IPS DF 6.9 (cell line): Measurements from ENCODE around the gene DDX4.

Experiments
- DNase-seq: peaks from one replicate; pipeline ENCODE4 v3.0.0-alpha.2; 2013; ENCODE audit warnings: low read depth, low spot score
- H3K27ac ChIP-seq: one replicate; pipeline ENCODE4 v1.5.1; 2013; ENCODE audit warnings: low read length, control low read depth
- H3K27me3 ChIP-seq: 2 replicates; pipeline ENCODE4 v1.6.1; 2013; ENCODE audit warnings: mild to moderate bottlenecking, low read length; ENCODE audit not compliant: control insufficient read depth, insufficient read depth
- H3K36me3 ChIP-seq: 2 replicates; pipeline ENCODE4 v1.6.1; 2013; ENCODE audit warnings: low read length; ENCODE audit not compliant: control insufficient read depth, insufficient read depth
- H3K4me1 ChIP-seq: 2 replicates; pipeline ENCODE4 v1.6.1; 2013; ENCODE audit warnings: low read length; ENCODE audit not compliant: control insufficient read depth, insufficient read depth
- H3K4me3 ChIP-seq: 2 replicates; pipeline ENCODE4 v1.5.1; 2013; ENCODE audit warnings: mild to moderate bottlenecking, low read length
- H3K9me3 ChIP-seq: 2 replicates; pipeline ENCODE4 v1.6.1; 2013; ENCODE audit warnings: low read length, inconsistent platforms; ENCODE audit not compliant: control insufficient read depth, insufficient read depth
- WGBS: extraction: QIAGEN DNeasy Blood & Tissue Kit; methylation state at CpG from one replicate; pipeline ENCODE4 v1.1.7; 2013; ENCODE audit warnings: mixed read lengths, missing lambda C conversion rate; ENCODE audit not compliant: insufficient read length, insufficient coverage; 5-methylcytosine and 5-hydroxymethylcytosine counted together

The DDX4 gene

GRCh38 chr5:55851675-55851979 lies 113.8 kb downstream of the DDX4 start:
- no peaks in the 10 kb centered on the region for H3K4me1 ChIP-seq
- H3K27me3 ChIP-seq = no peaks in the 10 kb centered on the region
- H3K27ac ChIP-seq = no peak overlapping the region
- no CpG with 5 or more reads among the region's 2 CpGs for WGBS
- H3K9me3 ChIP-seq = no peaks in the 10 kb centered on the region
- DNase-seq = no peak
- no peak overlapping the region for H3K4me3 ChIP-seq
- H3K36me3 ChIP-seq = no peaks in the 10 kb centered on the region

GRCh38 chr5:55852503-55852902 lies 114.6 kb downstream of the DDX4 start:
- no peak for DNase-seq
- Histone ChIP-seq H3K27ac (no peak overlapping the region), H3K27me3 (no peaks in the 10 kb centered on the region), H3K4me1 (no peaks in the 10 kb centered on the region), H3K9me3 (no peaks in the 10 kb centered on the region), H3K4me3 (no peak overlapping the region), H3K36me3 (no peaks in the 10 kb centered on the region)
- WGBS = no CpG with 5 or more reads among the region's 3 CpGs

GRCh38 chr5:55853041-55853670 lies 115.3 kb downstream of the DDX4 start:
- no peak overlapping the region for H3K4me3 ChIP-seq
- no peak overlapping the region for H3K27ac ChIP-seq
- no peaks in the 10 kb centered on the region for H3K36me3 ChIP-seq
- no peaks in the 10 kb centered on the region for H3K4me1 ChIP-seq
- H3K27me3 ChIP-seq = no peaks in the 10 kb centered on the region
- H3K9me3 ChIP-seq = no peaks in the 10 kb centered on the region
- DNase-seq = no peak
- no CpG with 5 or more reads among the region's 3 CpGs for WGBS

- Histone ChIP-seq H3K27ac (no peak overlapping the region), H3K4me3 (no peak overlapping the region), H3K9me3 (no peaks in the 10 kb centered on the region), H3K27me3 (no peaks in the 10 kb centered on the region), H3K36me3 (no peaks in the 10 kb centered on the region), H3K4me1 (no peaks in the 10 kb centered on the region)
- no CpG with 5 or more reads among the region's 3 CpGs for WGBS
- DNase-seq = no peak
Observed at GRCh38 chr5:55853818-55854217, 116.0 kb downstream of the DDX4 start.

- DNase-seq = no peak
- H3K27ac ChIP-seq = no peak overlapping the region
- H3K9me3 ChIP-seq = no peaks in the 10 kb centered on the region
- H3K27me3 ChIP-seq = no peaks in the 10 kb centered on the region
- no peak overlapping the region for H3K4me3 ChIP-seq
- no peaks in the 10 kb centered on the region for H3K4me1 ChIP-seq
- no peaks in the 10 kb centered on the region for H3K36me3 ChIP-seq
- whole genome bisulfite sequencing = no CpG with 5 or more reads among the region's 5 CpGs
Observed at GRCh38 chr5:55855509-55855908, 117.6 kb downstream of the DDX4 start.

- no CpG with 5 or more reads among the region's 5 CpGs for WGBS
- Histone ChIP-seq H3K4me1 (no peaks in the 10 kb centered on the region), H3K4me3 (no peak overlapping the region), H3K36me3 (no peaks in the 10 kb centered on the region), H3K9me3 (no peaks in the 10 kb centered on the region), H3K27me3 (no peaks in the 10 kb centered on the region), H3K27ac (no peak overlapping the region)
- no peak for DNase-seq
Observed at GRCh38 chr5:55856516-55857246, 118.8 kb downstream of the DDX4 start.

- no peak overlapping the region for H3K4me3 ChIP-seq
- WGBS = no CpG with 5 or more reads among the region's 4 CpGs
- H3K9me3 ChIP-seq = no peaks in the 10 kb centered on the region
- no peaks in the 10 kb centered on the region for H3K27me3 ChIP-seq
- DNase-seq = no peak
- no peaks in the 10 kb centered on the region for H3K4me1 ChIP-seq
- H3K27ac ChIP-seq = no peak overlapping the region
- H3K36me3 ChIP-seq = no peaks in the 10 kb centered on the region
Observed at GRCh38 chr5:55857247-55857640, 119.4 kb downstream of the DDX4 start.

GRCh38 chr5:55858104-55858503 lies 120.2 kb downstream of the DDX4 start:
- Histone ChIP-seq H3K36me3 (no peaks in the 10 kb centered on the region), H3K27me3 (no peaks in the 10 kb centered on the region), H3K4me3 (no peak overlapping the region), H3K9me3 (no peaks in the 10 kb centered on the region), H3K4me1 (no peaks in the 10 kb centered on the region), H3K27ac (no peak overlapping the region)
- no peak for DNase-seq
- WGBS = no CpG with 5 or more reads among the region's 2 CpGs

GRCh38 chr5:55860288-55860687 lies 122.4 kb downstream of the DDX4 start:
- Histone ChIP-seq H3K27me3 (no peaks in the 10 kb centered on the region), H3K4me3 (no peak overlapping the region), H3K9me3 (no peaks in the 10 kb centered on the region)

GRCh38 chr5:55860709-55861108 lies 122.8 kb downstream of the DDX4 start:
- Histone ChIP-seq H3K4me3 (no peak overlapping the region), H3K4me1 (no peaks in the 10 kb centered on the region), H3K27ac (no peak overlapping the region), H3K36me3 (no peaks in the 10 kb centered on the region), H3K9me3 (no peaks in the 10 kb centered on the region), H3K27me3 (no peaks in the 10 kb centered on the region)
- no CpG with 5 or more reads among the region's 4 CpGs for WGBS
- DNase-seq = no peak

More at GRCh38 chr5:55860288-55860687, 122.4 kb downstream of the DDX4 start:
- no peak for DNase-seq
- H3K36me3 ChIP-seq = no peaks in the 10 kb centered on the region
- no peaks in the 10 kb centered on the region for H3K4me1 ChIP-seq
- no CpG with 5 or more reads among the region's 3 CpGs for WGBS
- no peak overlapping the region for H3K27ac ChIP-seq
